Keratinocyte (primary cell): ENCODE data around the gene TTC39C.

Experiments
- CTCF ChIP-seq, 3 experiments: IDR thresholded peaks in 1 of 3; conservative IDR thresholded peaks in 1 of 3; optimal IDR thresholded peaks in 1 of 3; 2 replicates in 2 of 3; 3 replicates in 1 of 3; pipeline versions ENCODE3 to v1.5.1; 2011; ENCODE audit warnings: low read length in 3 of 3, mild to moderate bottlenecking in 3 of 3, moderate library complexity in 2 of 3, control low read depth in 1 of 3, inconsistent platforms in 1 of 3; ENCODE audit not compliant: insufficient read depth in 2 of 3; ENCODE audit errors: extremely low read depth in 1 of 3
- EZH2 ChIP-seq: IDR thresholded peaks from one replicate; pipeline ENCODE4 v1.6.1; 2012; ENCODE audit warnings: inconsistent platforms, mild to moderate bottlenecking, low read length, moderate library complexity

DNA sequence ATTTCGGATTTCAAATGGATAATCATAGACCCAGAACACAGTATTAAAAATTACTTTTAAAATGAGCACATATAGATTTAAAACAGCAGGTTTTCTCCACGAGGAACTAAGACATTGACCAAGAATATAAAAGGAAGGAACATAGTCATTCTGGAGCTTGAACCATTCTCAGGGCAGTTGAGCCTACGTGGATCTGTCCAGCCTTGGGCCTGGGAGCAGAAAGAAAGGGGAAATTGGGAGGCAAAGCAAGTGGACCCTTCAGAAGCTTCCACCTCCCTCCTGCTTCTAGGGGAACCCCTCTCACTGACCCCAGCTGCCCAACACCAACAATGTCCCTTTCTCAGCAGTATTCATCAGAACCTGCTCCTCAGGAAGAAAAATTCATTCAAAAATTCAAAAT lies 31.4 kb upstream of the TTC39C start:
- TF ChIP-seq CTCF (optimal IDR thresholded peaks at IDR 0.05 in 1 of 3, IDR thresholded peaks at IDR 0.05 in 1 of 3, conservative IDR thresholded peaks at IDR 0.05 in 1 of 3; ENCODE audit: extremely low read depth in 1 of 3, insufficient read depth in 2 of 3, low read length in 3 of 3) (no peak), EZH2 (no peak)
